ENCODE measurements around the gene PIK3AP1. TPM values are rescaled to one million over a fixed set of nuclear protein-coding genes. Genes with fewer than 3 reads are reported as not detected.
"Not testable (repeated sequence)": the region's sequence is repeated elsewhere in the genome, so short reads cannot be mapped to it uniquely, and the experiment has no call there.

Gene PIK3AP1
- total and polyA plus RNA-seq, 8 donors = 2.6 to 14.5 (median 6.4) TPM; not detected in 1

GRCh38 chr10:96701265-96701664 lies 19.0 kb downstream of the PIK3AP1 start:
- intact Hi-C loops (cut with DNase I; ENCODE audit: low total_unique reads) = no loop called here

GRCh38 chr10:96700374-96701099 lies 19.8 kb downstream of the PIK3AP1 start:
- H3K27me3 ChIP-seq = no peaks in the 10 kb centered on the region
- H3K4me3 ChIP-seq = no peak overlapping the region
- peak overlapping the region in 2 of 5 donors; percentile 1 to 61 for H3K27ac ChIP-seq
- TF ChIP-seq EP300 (IDR thresholded peaks at IDR 0.05) = no peak
- TF ChIP-seq CTCF (IDR thresholded peaks at IDR 0.05) = no peak
- TF ChIP-seq POLR2AphosphoS5 (IDR thresholded peaks at IDR 0.05) = no peak
- no peak for TF ChIP-seq POLR2A (IDR thresholded peaks at IDR 0.05)
- H3K36me3 ChIP-seq = no peaks in the 10 kb centered on the region
- peaks cover 0 to 5% (median 0%) of the 10 kb centered on the region in 4 donors for H3K4me1 ChIP-seq
- intact Hi-C loops (cut with DNase I; ENCODE audit: low total_unique reads) = no loop called here
- WGBS, 5 donors = 77 to 87% (median 87%) methylated on average over 11 to 13 of the region's 13 CpGs
- DNase-seq = peak in 1 of 2 donors; percentile 25
- no peaks in the 10 kb centered on the region for H3K9me3 ChIP-seq

More at GRCh38 chr10:96701265-96701664, 19.0 kb downstream of the PIK3AP1 start:
- Histone ChIP-seq H3K27ac (peak overlapping the region in 1 of 5 donors; percentile 1), H3K27me3 (no peaks in the 10 kb centered on the region), H3K9me3 (no peaks in the 10 kb centered on the region), H3K36me3 (no peaks in the 10 kb centered on the region), H3K4me3 (no peak overlapping the region), H3K4me1 (no peaks in the 10 kb centered on the region)
- TF ChIP-seq POLR2AphosphoS5 (IDR thresholded peaks at IDR 0.05) (no peak), EP300 (IDR thresholded peaks at IDR 0.05) (no peak), POLR2A (IDR thresholded peaks at IDR 0.05) (no peak), CTCF (IDR thresholded peaks at IDR 0.05) (no peak)
- WGBS, 5 donors = 49 to 70% (median 58%) methylated on average over 3 of the region's 3 CpGs
- DNase-seq = no peak

GRCh38 chr10:96699613-96700012 lies 20.7 kb downstream of the PIK3AP1 start:
- Histone ChIP-seq H3K4me1 (peaks cover 0 to 5% (median 2%) of the 10 kb centered on the region in 4 donors), H3K9me3 (no peaks in the 10 kb centered on the region), H3K4me3 (no peak overlapping the region), H3K27ac (peak overlapping the region in 1 of 5 donors; percentile 61), H3K36me3 (no peaks in the 10 kb centered on the region), H3K27me3 (no peaks in the 10 kb centered on the region)
- TF ChIP-seq POLR2A (IDR thresholded peaks at IDR 0.05) (no peak), EP300 (IDR thresholded peaks at IDR 0.05) (no peak), CTCF (IDR thresholded peaks at IDR 0.05) (no peak), POLR2AphosphoS5 (IDR thresholded peaks at IDR 0.05) (no peak)
- no peak for DNase-seq
- intact Hi-C loops (cut with DNase I; ENCODE audit: low total_unique reads) = no loop called here
- 79 to 95% (median 89%) methylated on average over 3 of the region's 3 CpGs for WGBS, 5 donors

GRCh38 chr10:96698305-96698704 lies 22.0 kb downstream of the PIK3AP1 start:
- H3K4me3 ChIP-seq; H3K27ac ChIP-seq; intact Hi-C loops (cut with DNase I; ENCODE audit: low total_unique reads); DNase-seq; H3K36me3 ChIP-seq; H3K9me3 ChIP-seq; H3K27me3 ChIP-seq; H3K4me1 ChIP-seq: not testable (repeated sequence)
- WGBS, 5 donors = 79 to 90% (median 87%) methylated on average over 6 of the region's 6 CpGs

- H3K4me1 ChIP-seq = peaks cover 0 to 5% (median 2%) of the 10 kb centered on the region in 4 donors
- intact Hi-C loops (cut with DNase I; ENCODE audit: low total_unique reads) = no loop called here
- no peaks in the 10 kb centered on the region for H3K27me3 ChIP-seq
- no peaks in the 10 kb centered on the region for H3K9me3 ChIP-seq
- H3K27ac ChIP-seq = no peak overlapping the region
- H3K36me3 ChIP-seq = no peaks in the 10 kb centered on the region
- DNase-seq = no peak
- WGBS, 5 donors = 89 to 97% (median 95%) methylated on average over 3 of the region's 3 CpGs
- TF ChIP-seq CTCF (IDR thresholded peaks at IDR 0.05) = no peak
- no peak for TF ChIP-seq POLR2AphosphoS5 (IDR thresholded peaks at IDR 0.05)
- no peak for TF ChIP-seq EP300 (IDR thresholded peaks at IDR 0.05)
- TF ChIP-seq POLR2A (IDR thresholded peaks at IDR 0.05) = no peak
- H3K4me3 ChIP-seq = no peak overlapping the region
These were observed 22.9 kb downstream of the PIK3AP1 start for GRCh38 chr10:96697438-96697837.

Measured in stomach (tissue), 9 donors.